HepG2 (cell line): ENCODE measurements around the gene PLEKHA6. TPM values are rescaled to one million over a fixed set of nuclear protein-coding genes. Genes with fewer than 3 reads are reported as not detected.
A peak's percentile ranks its signal among the peaks of the same experiment; 100 is the strongest.

ENCODE experiments used
- ATAC-seq: fragments of 200-7000 bp; cut with Tn5 transposase; 3 replicates; pipeline ENCODE4 v1.9.1; 2020; ENCODE audit warnings: mild to moderate bottlenecking, moderate library complexity
- BruUV-seq: library from RNA; stranded (reverse); fragments of 400-500 nt; replicated peaks from 2 replicates; lab custom pipeline; 2021; lab: Mats Ljungman, UMichigan
- CTCF ChIA-PET: fragments of 300-600 bp; formaldehyde crosslinking; extraction: SDS; loops from one replicate; lab custom pipeline; 2021; ENCODE audit warnings: low total read pairs, inconsistent platforms, low intra/inter-chr PET ratio; lab: Yijun Ruan, JAX
- POLR2A ChIA-PET: fragments of 350-600 bp; sonication (Branson Sonifier 250); formaldehyde crosslinking; loops from one replicate; lab custom pipeline; 2020; ENCODE audit warnings: antibody characterized with exemption, inconsistent platforms; lab: Yijun Ruan, JAX
- DNase-seq: peaks from one replicate; pipeline ENCODE4 v3.0.0-alpha.2; 2015; ENCODE audit warnings: low spot score
- FAIRE-seq: peaks from 3 replicates; lab custom pipeline; 2011; peaks lifted over from hg19 to GRCh38; lab: Jason Lieb, UNC
- H2AFZ ChIP-seq: one replicate; pipeline ENCODE4 v1.6.1; 2011; ENCODE audit warnings: low read length, inconsistent platforms
- H3K27ac ChIP-seq: fragments of 300-600 bp; 3 replicates; pipeline ENCODE4 v1.8.0; 2011; ENCODE audit warnings: mixed run types, mild to moderate bottlenecking, mixed read lengths, low read length, inconsistent platforms; ENCODE audit not compliant: insufficient read depth; ENCODE audit errors: extremely low read length
- H3K27me3 ChIP-seq, 2 experiments: fragments of 200-600 bp in 1 of 2; 2 replicates in 1 of 2; 3 replicates in 1 of 2; pipeline versions ENCODE4 v1.6.0 to v1.8.0; 2011; ENCODE audit warnings: low read length in 2 of 2, mild to moderate bottlenecking in 2 of 2, moderate library complexity in 2 of 2, inconsistent platforms in 1 of 2; ENCODE audit not compliant: insufficient read depth in 2 of 2, control insufficient read depth in 1 of 2
- H3K36me3 ChIP-seq, 2 experiments: fragments of 200-600 bp in 1 of 2; replicated peaks in 1 of 2; 2 replicates in 1 of 2; 3 replicates in 1 of 2; pipeline versions ENCODE4 v1.5.1 to v1.8.0; 2011; ENCODE audit warnings: low read length in 2 of 2, inconsistent platforms in 1 of 2; ENCODE audit not compliant: insufficient read depth in 2 of 2, control insufficient read depth in 1 of 2
- H3K4me1 ChIP-seq: 2 replicates; pipeline ENCODE4 v1.5.1; 2012; ENCODE audit warnings: low read length, inconsistent platforms; ENCODE audit not compliant: insufficient read depth
- H3K4me2 ChIP-seq: 2 replicates; pipeline ENCODE4 v1.6.0; 2011; ENCODE audit warnings: low read depth, low read length, inconsistent platforms
- H3K4me3 ChIP-seq, 3 experiments: fragments of 200-600 bp in 1 of 3; sonication (generic), shearing (Covaris generic) in 1 of 3; replicated peaks in 1 of 3; 2 replicates each; pipeline ENCODE4 v1.5.1; 2011 to 2016; ENCODE audit warnings: low read length in 3 of 3, inconsistent platforms in 2 of 3, low read depth in 2 of 3, mild to moderate bottlenecking in 2 of 3, control low read depth in 1 of 3, mixed read lengths in 1 of 3; ENCODE audit not compliant: insufficient read depth in 1 of 3
- H3K79me2 ChIP-seq: one replicate; pipeline ENCODE4 v1.6.1; 2011; ENCODE audit warnings: low read length, inconsistent platforms; ENCODE audit not compliant: insufficient read depth
- H3K9ac ChIP-seq: 2 replicates; pipeline ENCODE4 v1.6.0; 2011; ENCODE audit warnings: mild to moderate bottlenecking, low read depth, low read length, inconsistent platforms; ENCODE audit not compliant: insufficient read depth
- H3K9me3 ChIP-seq: 2 replicates; pipeline ENCODE4 v1.5.1; 2012; ENCODE audit warnings: mild to moderate bottlenecking, low read length
- H4K20me1 ChIP-seq: 2 replicates; pipeline ENCODE4 v1.6.0; 2011; ENCODE audit warnings: inconsistent platforms, mild to moderate bottlenecking, low read length, moderate library complexity; ENCODE audit not compliant: insufficient read depth
- ZNF468 ChIP-seq: sonication (generic); formaldehyde crosslinking; IDR thresholded peaks from 2 replicates; pipeline ENCODE4 v1.8.0; 2022; ENCODE audit warnings: mild to moderate bottlenecking, moderate library complexity, missing genetic modification reagents
- ZNF687 ChIP-seq: sonication (generic); formaldehyde crosslinking; IDR thresholded peaks from 2 replicates; pipeline ENCODE4 v1.5.1; 2020; ENCODE audit warnings: mild to moderate bottlenecking, missing genetic modification reagents, moderate library complexity
- WGBS: methylation state at CpG from one replicate; pipeline ENCODE4 v1.1.6; 2017; ENCODE audit warnings: low lambda C conversion rate; 5-methylcytosine and 5-hydroxymethylcytosine counted together
- in situ Hi-C: cut with HindIII; loops from 2 replicates; pipeline ENCODE4 v1.10.0; 2017; ENCODE audit warnings: low pct_unique_long_range_greater_than_20kb; ENCODE audit not compliant: extremely low pct_ligation_motif_present
- intact Hi-C: fragments of 100-400 bp; cut with micrococcal nuclease; formaldehyde crosslinking; loops from one replicate; pipeline ENCODE4 v1.10.0; 2022; ENCODE audit not compliant: unreplicated experiment
- polyA plus RNA-seq, 8 experiments: library from polyadenylated mRNA; depleted of rRNA in 3 of 8; stranded (reverse) in 7 of 8; unstranded in 1 of 8; fragments of >200 nt; fragmentation: Illumina TruSeq in 4 of 8; extraction: Trizol in 4 of 8; gene quantifications; 2 replicates each; pipeline versions ENCODE4 v1.2.1 to v1.2.3, GENCODE V29; 2011 to 2016; ENCODE audit warnings: low read depth in 4 of 8, missing spikeins in 1 of 8, mixed read lengths in 1 of 8; ENCODE audit not compliant: insufficient read depth in 1 of 8
- total RNA-seq, 5 experiments: library from RNA; depleted of rRNA; stranded (reverse); fragments of >200 nt; fragmentation: Illumina TruSeq; extraction: Trizol; gene quantifications; 2 replicates each; pipeline ENCODE4 v1.2.3, GENCODE V29; 2016; ENCODE audit warnings: low read depth in 1 of 5

The PLEKHA6 gene
- total and polyA plus RNA-seq, 2 of the 13 experiments (the other 11 are each of a cell fraction or from before 2014, with no cell fraction given) = 5.3 to 11.4 TPM

DNA sequence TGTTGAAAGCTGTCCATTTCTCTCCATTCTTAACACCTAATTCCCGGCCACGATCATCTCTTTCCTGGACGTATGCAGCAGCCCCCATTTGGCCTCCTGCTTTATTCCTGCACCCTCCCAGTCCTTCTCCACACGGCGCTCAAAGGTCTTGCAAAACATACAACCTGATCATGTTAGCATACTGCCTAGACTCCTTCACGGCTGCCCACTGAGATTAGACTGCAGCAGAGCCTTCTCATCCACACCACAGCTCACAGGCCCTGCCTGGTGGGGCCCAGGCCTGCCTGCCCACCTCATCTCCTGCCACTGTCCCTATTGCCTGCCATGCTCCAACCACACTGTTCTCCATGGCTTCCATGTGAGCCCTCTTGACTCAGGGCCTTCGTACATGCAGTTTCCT lies 148.7 kb downstream of the PLEKHA6 start:
- no peak for FAIRE-seq
- no TSS peak for BruUV-seq
- intact Hi-C loops = loop anchor here (5.0 kb wide), 1 partner anchor 349 kb away; the partner anchor contains the start of gene SNRPE

More for the DNA sequence above, 148.7 kb downstream of the PLEKHA6 start:
- Histone ChIP-seq H3K9ac (no peak overlapping the region), H4K20me1 (peaks cover 9% of the 10 kb centered on the region), H2AFZ (no peak overlapping the region), H3K4me1 (peaks cover 51% of the 10 kb centered on the region), H3K4me2 (peak overlapping the region; percentile 58), H3K36me3 (no peaks in the 10 kb centered on the region), H3K27ac (no peak overlapping the region), H3K27me3 (no peaks in the 10 kb centered on the region; a peak in 1 of 5 replicates), H3K4me3 (no peak overlapping the region), H3K79me2 (peaks cover 16% of the 10 kb centered on the region), H3K9me3 (no peaks in the 10 kb centered on the region)
- WGBS = 79% methylated on average over 7 of the region's 7 CpGs
- ChIA-PET POLR2A (no interaction called here), CTCF (no interaction called here)
- no peak for DNase-seq
- in situ Hi-C loops = loop anchor here (5.0 kb wide), 2 partner anchors 54 to 151 kb away; no protein-coding TSS in a partner anchor
- ATAC-seq = no peak
- TF ChIP-seq ZNF687 (CRISPR knock-in tag) (0 out of 2 replicates have a peak, but pooled peaks have one; percentile 19), ZNF468 (CRISPR knock-in tag) (no peak)
